Skin epidermis (tissue), 12 donors: ENCODE data around the gene NGFR.

Experiments
- H3K27ac ChIP-seq, 21 experiments: fragments of 200-600 bp; sonication (generic) in 11 of 21; one replicate each; pipeline ENCODE4 v1.5.0; 2020; ENCODE audit warnings: mild to moderate bottlenecking in 3 of 21, inconsistent platforms in 2 of 21, moderate library complexity in 2 of 21
- H3K4me3 ChIP-seq, 7 experiments: fragments of 200-600 bp; sonication (generic) in 2 of 7; one replicate each; pipeline ENCODE4 v1.5.0; 2020; ENCODE audit warnings: inconsistent platforms in 2 of 7, mild to moderate bottlenecking in 2 of 7, moderate library complexity in 1 of 7

The NGFR gene

DNA sequence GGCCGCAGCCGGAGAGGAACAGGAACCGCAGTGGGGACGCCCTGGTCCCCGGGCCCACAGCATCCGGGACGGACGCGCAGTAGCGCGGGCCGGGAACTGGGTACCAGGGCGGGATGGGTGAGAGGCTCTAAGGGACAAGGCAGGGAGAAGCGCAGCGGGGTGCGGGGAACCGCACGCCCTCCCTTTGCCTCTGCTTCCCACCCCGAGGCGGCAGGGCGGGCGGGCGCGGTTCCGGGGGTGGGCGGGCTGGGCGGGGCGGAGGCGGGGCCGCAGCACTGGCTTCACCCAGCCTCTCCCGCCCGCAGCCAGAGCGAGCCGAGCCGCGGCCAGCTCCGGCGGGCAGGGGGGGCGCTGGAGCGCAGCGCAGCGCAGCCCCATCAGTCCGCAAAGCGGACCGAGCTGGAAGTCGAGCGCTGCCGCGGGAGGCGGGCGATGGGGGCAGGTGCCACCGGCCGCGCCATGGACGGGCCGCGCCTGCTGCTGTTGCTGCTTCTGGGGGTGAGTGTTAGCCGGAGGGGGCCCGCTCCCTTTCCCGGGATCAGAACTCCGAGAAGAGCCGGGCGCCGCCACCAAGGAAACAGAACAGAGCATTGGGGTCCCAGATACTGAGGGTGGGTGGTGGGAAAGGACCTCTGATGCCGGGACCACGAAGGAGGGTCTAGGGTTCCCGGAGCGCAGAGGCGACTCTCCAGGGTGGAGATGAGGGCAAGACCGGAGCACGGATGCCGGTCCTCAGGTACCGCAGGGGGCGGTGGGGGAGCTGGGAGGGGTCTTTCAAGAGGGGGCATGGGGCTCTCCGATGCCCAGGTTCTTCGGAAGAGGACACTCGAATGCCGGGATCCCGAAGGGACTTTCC, at the start of gene NGFR:
Gene NGFR, plus strand, starts transcription at position 308 of the 856 bp plus-strand sequence. Its CDS starts 125 bp downstream, at position 433.
- H3K27ac ChIP-seq = peak within 1 kb of the TSS in 5 of 21 experiments; percentile 8 to 36 (median 24)

GRCh38 chr17:49445591-49445990, 49.5 kb upstream of the NGFR start:
- Histone ChIP-seq H3K4me3 (no peak overlapping the region), H3K27ac (no peak overlapping the region)

More for the DNA sequence above, at the start of gene NGFR:
- peak within 1 kb of the TSS; percentile 18 to 44 (median 27) for H3K4me3 ChIP-seq

DNA sequence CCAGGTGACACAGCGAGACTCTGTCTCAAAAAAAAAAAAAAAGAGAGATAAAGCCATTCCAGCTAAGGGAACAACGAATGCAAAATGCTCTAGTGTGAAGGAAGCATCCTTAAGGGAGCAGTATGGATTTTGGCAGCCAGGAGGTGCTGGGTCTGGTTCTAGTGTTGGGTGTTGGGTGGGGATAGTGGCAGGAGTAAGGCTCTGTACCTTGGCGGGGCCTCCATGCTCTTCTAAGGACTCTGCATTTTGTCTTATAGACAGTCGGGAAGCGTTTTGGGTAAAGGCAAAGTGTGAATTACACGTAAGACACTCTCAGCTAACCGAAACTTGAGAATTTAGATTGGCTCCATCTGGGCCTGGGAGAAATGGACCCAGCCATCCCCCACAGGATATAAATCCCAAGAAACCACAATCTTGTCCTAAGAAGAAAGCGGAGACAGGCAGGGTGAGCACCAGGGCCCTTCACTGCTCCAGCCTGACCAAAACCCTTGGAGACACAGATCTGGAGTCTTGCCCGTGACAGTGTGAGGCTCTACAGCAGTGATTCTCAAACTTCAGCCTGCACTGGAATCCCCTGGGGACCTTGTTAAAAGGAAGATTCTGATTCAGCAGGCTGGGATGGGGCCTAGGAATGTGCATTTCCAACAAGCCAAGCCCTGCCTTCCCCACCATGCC, 47.3 kb upstream of the NGFR start:
- Histone ChIP-seq H3K27ac (no peak overlapping the region), H3K4me3 (no peak overlapping the region)

GRCh38 chr17:49450181-49450580, 44.9 kb upstream of the NGFR start:
- Histone ChIP-seq H3K4me3 (no peak overlapping the region), H3K27ac (no peak overlapping the region)

DNA sequence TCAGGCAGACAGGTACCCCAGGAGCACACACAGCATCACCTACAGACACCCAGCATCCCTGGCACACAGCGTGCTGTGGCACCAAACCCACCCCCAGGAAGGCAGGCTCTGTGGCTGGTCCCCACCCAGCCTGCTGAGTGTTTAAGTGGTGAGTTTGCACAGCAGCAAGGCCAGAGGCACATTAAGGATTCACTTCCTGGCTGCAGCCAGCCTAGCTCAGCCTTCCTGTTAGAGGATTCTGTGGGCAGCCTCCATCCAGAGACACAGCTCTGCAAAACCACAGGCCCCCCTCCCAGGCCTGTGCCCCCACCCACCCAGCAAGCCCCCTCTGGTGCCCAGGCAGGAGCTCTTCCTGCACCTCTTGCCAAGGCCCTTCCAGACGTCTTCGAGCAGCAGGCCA, 44.4 kb upstream of the NGFR start:
- Histone ChIP-seq H3K4me3 (no peak overlapping the region), H3K27ac (no peak overlapping the region)

- no peak overlapping the region for H3K4me3 ChIP-seq
- H3K27ac ChIP-seq = no peak overlapping the region
Measured at GRCh38 chr17:49452201-49452600, 42.9 kb upstream of the NGFR start.

DNA sequence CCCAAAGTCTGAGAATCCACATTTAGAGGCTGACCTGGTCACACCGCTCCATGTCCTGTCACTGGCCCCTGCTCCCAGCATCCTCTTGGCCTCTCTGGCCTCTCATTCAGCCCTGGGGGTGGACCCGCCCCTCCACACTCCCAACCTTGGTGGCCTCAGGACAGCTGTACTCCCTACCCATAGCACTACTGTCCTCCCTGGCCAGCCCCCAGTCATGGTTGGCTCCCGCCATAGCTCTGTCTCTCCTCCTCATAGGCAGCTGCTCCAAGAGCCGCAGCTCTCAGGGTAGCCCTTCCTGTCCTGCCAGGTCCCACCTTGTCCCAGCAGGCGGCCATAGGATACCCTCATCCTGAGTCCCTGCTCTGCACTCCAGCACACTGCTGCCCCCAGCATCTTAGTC, 42.4 kb upstream of the NGFR start:
- Histone ChIP-seq H3K27ac (no peak overlapping the region), H3K4me3 (no peak overlapping the region)

DNA sequence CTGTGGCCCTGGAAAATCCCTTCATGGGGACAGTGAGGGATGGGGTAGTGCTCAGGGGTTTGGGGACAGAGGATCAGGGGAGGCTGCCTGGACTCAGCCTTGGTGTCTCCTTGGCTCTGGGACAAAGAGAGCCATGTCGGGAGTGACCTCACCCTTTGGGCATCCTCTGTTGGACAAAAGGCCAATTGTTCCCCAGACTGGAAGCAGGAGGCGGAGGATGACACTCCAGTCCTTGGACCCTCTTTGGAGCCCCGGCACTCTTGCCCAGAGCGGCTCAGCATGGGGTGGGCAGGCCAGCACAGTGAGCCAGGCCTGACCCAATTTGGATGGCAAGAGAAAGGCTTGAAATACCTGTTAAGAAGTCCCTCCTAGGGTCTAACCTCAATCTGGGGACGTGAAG, 41.0 kb upstream of the NGFR start:
- Histone ChIP-seq H3K4me3 (no peak overlapping the region), H3K27ac (no peak overlapping the region)

GRCh38 chr17:49455272-49455861, 39.7 kb upstream of the NGFR start:
- Histone ChIP-seq H3K27ac (no peak overlapping the region), H3K4me3 (no peak overlapping the region)

GRCh38 chr17:49456183-49456965, 38.7 kb upstream of the NGFR start:
- Histone ChIP-seq H3K27ac (no peak overlapping the region), H3K4me3 (no peak overlapping the region)

GRCh38 chr17:49457564-49458535, 37.2 kb upstream of the NGFR start:
- H3K4me3 ChIP-seq = no peak overlapping the region
- H3K27ac ChIP-seq = no peak overlapping the region

DNA sequence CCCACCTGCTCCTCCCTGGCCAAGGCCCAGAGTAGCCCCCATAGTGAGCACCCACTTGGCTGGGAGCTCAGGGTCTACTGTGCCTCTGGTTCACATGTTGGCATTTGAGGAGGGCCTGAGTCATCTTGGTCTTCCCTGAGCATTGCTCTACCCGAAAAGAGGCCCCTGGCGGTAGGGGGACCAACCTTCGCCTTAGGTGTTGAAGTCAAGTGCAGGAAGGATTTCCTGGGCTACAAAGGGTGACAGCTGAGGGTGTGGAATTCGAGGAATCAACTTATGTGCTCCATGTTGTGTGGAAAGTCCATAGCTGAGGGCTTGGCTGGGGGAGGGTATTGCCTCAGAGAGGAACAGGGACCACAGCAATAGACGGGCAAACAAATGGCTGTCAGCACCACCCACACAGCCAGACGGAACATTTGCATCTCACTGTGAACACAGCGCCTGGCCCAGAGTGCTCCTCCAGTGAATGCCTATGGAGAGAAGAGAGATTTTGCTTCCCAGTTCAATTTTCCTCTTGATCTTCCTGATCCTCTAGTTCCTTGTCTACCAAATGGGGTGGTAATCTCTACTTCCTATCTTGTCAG, 35.6 kb upstream of the NGFR start:
- Histone ChIP-seq H3K4me3 (no peak overlapping the region), H3K27ac (no peak overlapping the region)

- Histone ChIP-seq H3K4me3 (no peak overlapping the region), H3K27ac (no peak overlapping the region)
Measured at GRCh38 chr17:49460401-49460800, 34.7 kb upstream of the NGFR start.

DNA sequence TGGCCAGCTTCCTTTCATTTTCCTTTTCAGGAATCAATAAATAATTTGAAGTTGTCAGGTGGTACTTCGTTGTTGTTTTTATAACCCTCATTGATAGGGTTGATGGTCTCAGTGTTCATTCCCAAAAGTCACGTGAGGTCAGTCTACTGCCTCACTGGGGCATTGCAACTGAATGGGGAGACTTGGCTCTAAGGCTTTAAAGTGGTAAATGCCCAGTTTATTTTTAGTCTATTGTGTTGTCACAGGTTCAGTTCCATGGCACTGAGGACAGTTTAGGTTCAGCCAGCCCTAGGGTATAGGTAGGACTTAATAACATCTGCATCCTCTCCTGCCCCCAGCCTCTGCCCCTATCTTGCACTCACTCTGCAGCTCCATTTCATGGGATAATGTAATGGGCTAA, 33.5 kb upstream of the NGFR start:
- no peak overlapping the region for H3K4me3 ChIP-seq
- H3K27ac ChIP-seq = no peak overlapping the region

GRCh38 chr17:49464049-49464448, 31.0 kb upstream of the NGFR start:
- no peak overlapping the region for H3K4me3 ChIP-seq
- no peak overlapping the region for H3K27ac ChIP-seq

- H3K27ac ChIP-seq = no peak overlapping the region
- H3K4me3 ChIP-seq = no peak overlapping the region
Measured at GRCh38 chr17:49465331-49465903, 29.7 kb upstream of the NGFR start.

DNA sequence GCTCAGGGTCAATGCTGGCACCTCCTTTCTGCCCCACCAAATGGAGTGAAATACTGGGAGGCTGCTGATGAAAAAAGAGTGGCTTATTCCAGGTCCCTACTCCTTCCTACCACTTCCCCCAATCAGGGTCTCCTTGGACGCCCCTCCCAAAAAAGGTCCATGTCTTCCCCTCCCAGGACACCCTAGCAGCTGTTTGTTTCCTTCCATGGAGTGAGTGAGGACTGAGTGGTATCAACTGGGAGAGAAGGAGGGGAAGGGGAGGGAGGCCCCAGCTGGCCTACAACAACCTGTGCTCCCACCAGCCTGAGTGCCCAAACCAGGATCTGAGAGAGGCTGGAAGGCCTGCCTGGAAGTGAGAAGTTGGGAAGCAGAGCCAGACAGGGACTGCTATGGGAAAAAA, 28.7 kb upstream of the NGFR start:
- Histone ChIP-seq H3K27ac (no peak overlapping the region), H3K4me3 (no peak overlapping the region)

DNA sequence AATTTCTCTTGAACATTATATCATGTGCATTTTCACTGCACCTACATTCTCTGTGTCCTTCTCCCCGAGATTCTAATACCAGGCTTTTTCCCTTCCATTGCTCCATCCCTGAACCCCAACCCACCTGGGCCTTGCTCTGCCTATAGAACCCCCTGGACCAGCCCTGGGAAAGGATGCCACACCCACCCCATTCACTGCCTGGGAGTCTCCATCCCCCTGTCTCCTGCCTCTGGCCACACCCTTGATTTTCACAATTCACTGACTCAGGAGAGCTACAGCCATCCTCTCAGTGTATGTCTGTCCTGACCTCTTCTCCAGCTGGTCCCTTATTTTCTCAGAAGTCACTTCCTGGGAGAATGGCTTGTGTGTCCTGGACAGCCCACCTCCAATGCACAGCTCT, 27.9 kb upstream of the NGFR start:
- H3K27ac ChIP-seq = no peak overlapping the region

More for the DNA sequence above, 27.9 kb upstream of the NGFR start:
- no peak overlapping the region for H3K4me3 ChIP-seq
